Liver (tissue), 9 donors: ENCODE results near the gene TLR4. TPM values are rescaled to one million over a fixed set of nuclear protein-coding genes. Genes with fewer than 3 reads are reported as not detected.

Experiments used
- DNase-seq: peaks from one replicate; pipeline ENCODE4 v3.0.0-alpha.2; 2017; ENCODE audit warnings: low spot score
- H3K27ac ChIP-seq, 2 donors: one replicate each; pipeline ENCODE4 v1.7.0; 2013; ENCODE audit warnings: inconsistent platforms in 2 of 2, low read length in 2 of 2, control low read depth in 1 of 2, low read depth in 1 of 2, mild to moderate bottlenecking in 1 of 2
- H3K27me3 ChIP-seq, 4 donors: one replicate each; pipeline versions ENCODE4 v1.6.1 to v1.7.0; 2013; ENCODE audit warnings: low read length in 3 of 4, inconsistent platforms in 1 of 4, mild to moderate bottlenecking in 1 of 4, moderate library complexity in 1 of 4; ENCODE audit not compliant: control insufficient read depth in 4 of 4, insufficient read depth in 4 of 4
- H3K36me3 ChIP-seq, 4 donors: one replicate each; pipeline versions ENCODE4 v1.6.1 to v1.7.0; 2013; ENCODE audit warnings: low read length in 3 of 4, mild to moderate bottlenecking in 3 of 4, low read depth in 1 of 4, moderate library complexity in 1 of 4; ENCODE audit not compliant: control insufficient read depth in 4 of 4, insufficient read depth in 3 of 4
- H3K4me1 ChIP-seq, 4 donors: one replicate each; pipeline versions ENCODE4 v1.6.1 to v1.7.0; 2013; ENCODE audit warnings: low read length in 3 of 4, mild to moderate bottlenecking in 3 of 4, moderate library complexity in 1 of 4; ENCODE audit not compliant: control insufficient read depth in 4 of 4, insufficient read depth in 4 of 4
- H3K4me3 ChIP-seq, 3 donors: one replicate each; pipeline versions ENCODE4 v1.6.1 to v1.7.0; 2013; ENCODE audit warnings: low read length in 3 of 3, control low read depth in 1 of 3, low read depth in 1 of 3, mild to moderate bottlenecking in 1 of 3
- H3K9ac ChIP-seq, 2 donors: one replicate each; pipeline ENCODE4 v1.7.0; 2013; ENCODE audit warnings: low read length in 2 of 2, mild to moderate bottlenecking in 2 of 2, moderate library complexity in 2 of 2, control low read depth in 1 of 2, low read depth in 1 of 2
- H3K9me3 ChIP-seq, 4 donors: one replicate each; pipeline versions ENCODE4 v1.6.1 to v1.7.0; 2013; ENCODE audit warnings: low read length in 3 of 4; ENCODE audit not compliant: control insufficient read depth in 4 of 4
- EGR1 ChIP-seq, 2 donors: IDR thresholded peaks; 2 replicates each; pipeline ENCODE4 v1.6.1; 2016 to 2018; ENCODE audit warnings: antibody characterized with exemption in 2 of 2, low read depth in 2 of 2
- FOXA1 ChIP-seq: IDR thresholded peaks from 2 replicates; pipeline ENCODE4 v1.6.1; 2016; ENCODE audit warnings: antibody characterized with exemption
- FOXA2 ChIP-seq: IDR thresholded peaks from 2 replicates; pipeline ENCODE4 v1.6.1; 2016; ENCODE audit warnings: antibody characterized with exemption
- GABPA ChIP-seq, 2 donors: IDR thresholded peaks in 1 of 2; conservative IDR thresholded peaks in 1 of 2; 2 replicates each; pipeline ENCODE4 v1.6.1; 2016; ENCODE audit warnings: antibody characterized with exemption in 2 of 2, mild to moderate bottlenecking in 1 of 2, moderate library complexity in 1 of 2
- HNF4A ChIP-seq, 2 donors: conservative IDR thresholded peaks; 2 replicates each; pipeline ENCODE4 v1.6.1; 2016; ENCODE audit warnings: antibody characterized with exemption in 2 of 2, mild to moderate bottlenecking in 2 of 2
- HNF4G ChIP-seq: IDR thresholded peaks from 2 replicates; pipeline ENCODE4 v1.6.1; 2016; ENCODE audit warnings: antibody characterized with exemption
- JUND ChIP-seq, 2 donors: IDR thresholded peaks; 2 replicates each; pipeline ENCODE4 v1.6.1; 2016; ENCODE audit warnings: antibody characterized with exemption in 2 of 2
- NR2F2 ChIP-seq: IDR thresholded peaks from 2 replicates; pipeline ENCODE4 v1.6.1; 2016; ENCODE audit warnings: antibody characterized with exemption
- RAD21 ChIP-seq, 2 donors: IDR thresholded peaks; 2 replicates each; pipeline ENCODE4 v1.6.1; 2016; ENCODE audit warnings: antibody characterized with exemption in 2 of 2, mild to moderate bottlenecking in 2 of 2
- RXRA ChIP-seq, 2 donors: IDR thresholded peaks; 2 replicates each; pipeline ENCODE4 v1.6.1; 2017 to 2018; ENCODE audit warnings: antibody characterized with exemption in 2 of 2, mild to moderate bottlenecking in 1 of 2
- SP1 ChIP-seq: IDR thresholded peaks from 2 replicates; pipeline ENCODE4 v1.6.1; 2018; ENCODE audit warnings: antibody characterized with exemption, mild to moderate bottlenecking
- TAF1 ChIP-seq: conservative IDR thresholded peaks from 2 replicates; pipeline ENCODE4 v1.6.1; 2016; ENCODE audit warnings: antibody characterized with exemption, mild to moderate bottlenecking
- YY1 ChIP-seq: IDR thresholded peaks from 2 replicates; pipeline ENCODE4 v1.6.1; 2016; ENCODE audit warnings: antibody characterized with exemption, mild to moderate bottlenecking
- WGBS: extraction: QIAGEN DNeasy Blood & Tissue Kit; methylation state at CpG from one replicate; pipeline ENCODE4 v1.1.7; 2013; 5-methylcytosine and 5-hydroxymethylcytosine counted together
- polyA plus RNA-seq, 2 donors: library from polyadenylated mRNA; stranded (reverse) in 1 of 2; unstranded in 1 of 2; fragments of 200-250 nt in 1 of 2; fragments of >200 nt in 1 of 2; fragmentation: Nextera tagmentation in 1 of 2; extraction: Ambion mirVana in 1 of 2; gene quantifications; one replicate each; pipeline versions ENCODE4 v1.2.1 to v1.2.3, GENCODE V29; 2013 to 2015
- total RNA-seq, 2 donors: library from RNA; depleted of rRNA; stranded (reverse); fragments of >200 nt; gene quantifications; one replicate each; pipeline ENCODE4 v1.2.3, GENCODE V29; 2014
- TF ChIP-seq, protein P1 (sequence below): fragments of 150-350 bp; IDR thresholded peaks from 2 replicates; pipeline ENCODE4 v1.5.1; 2017; ENCODE audit warnings: improper control_type of control experiment, low read depth, low read length; ENCODE audit not compliant: missing input control
- TF ChIP-seq, protein P2 (sequence below): IDR thresholded peaks from 2 replicates; pipeline ENCODE4 v1.6.1; 2016; ENCODE audit warnings: antibody characterized with exemption
- TF ChIP-seq, protein P3 (sequence below): IDR thresholded peaks from 2 replicates; pipeline ENCODE4 v1.6.1; 2016; ENCODE audit warnings: antibody characterized with exemption
- TF ChIP-seq, protein P4 (sequence below): IDR thresholded peaks from 2 replicates; pipeline ENCODE4 v1.6.1; 2016; ENCODE audit warnings: antibody characterized with exemption
- TF ChIP-seq, protein P5 (sequence below): IDR thresholded peaks from 2 replicates; pipeline ENCODE4 v1.6.1; 2016; ENCODE audit warnings: antibody characterized with exemption, mild to moderate bottlenecking
- donor health status: healthy.
- donor health status: healthy.
- donor health status: healthy.
- donor health status: healthy.
- donor health status: healthy.

TLR4 gene
- total and polyA plus RNA-seq, 4 donors = 5.4 to 23.3 (median 10.0) TPM

DNA sequence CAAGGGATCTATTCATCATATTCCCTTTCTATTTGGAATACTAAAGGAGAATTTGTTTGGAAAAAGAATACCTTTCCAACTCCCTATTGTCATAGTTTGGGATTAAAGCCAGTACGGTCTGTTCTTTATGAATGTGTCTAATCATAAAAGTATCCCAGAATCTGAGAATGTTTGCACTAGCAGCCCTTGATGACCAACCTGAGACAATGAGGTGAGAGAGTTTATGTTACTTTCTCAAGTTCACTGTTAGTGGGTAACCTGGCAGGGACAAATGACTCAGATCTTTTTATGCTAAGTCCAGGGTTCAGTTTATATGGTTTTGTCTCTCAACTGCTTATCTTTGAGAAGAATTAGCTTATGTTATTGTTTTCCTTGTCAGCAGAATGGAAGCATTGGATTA lies 25.3 kb upstream of the TLR4 start (continued):
- TF ChIP-seq, protein P1, sequence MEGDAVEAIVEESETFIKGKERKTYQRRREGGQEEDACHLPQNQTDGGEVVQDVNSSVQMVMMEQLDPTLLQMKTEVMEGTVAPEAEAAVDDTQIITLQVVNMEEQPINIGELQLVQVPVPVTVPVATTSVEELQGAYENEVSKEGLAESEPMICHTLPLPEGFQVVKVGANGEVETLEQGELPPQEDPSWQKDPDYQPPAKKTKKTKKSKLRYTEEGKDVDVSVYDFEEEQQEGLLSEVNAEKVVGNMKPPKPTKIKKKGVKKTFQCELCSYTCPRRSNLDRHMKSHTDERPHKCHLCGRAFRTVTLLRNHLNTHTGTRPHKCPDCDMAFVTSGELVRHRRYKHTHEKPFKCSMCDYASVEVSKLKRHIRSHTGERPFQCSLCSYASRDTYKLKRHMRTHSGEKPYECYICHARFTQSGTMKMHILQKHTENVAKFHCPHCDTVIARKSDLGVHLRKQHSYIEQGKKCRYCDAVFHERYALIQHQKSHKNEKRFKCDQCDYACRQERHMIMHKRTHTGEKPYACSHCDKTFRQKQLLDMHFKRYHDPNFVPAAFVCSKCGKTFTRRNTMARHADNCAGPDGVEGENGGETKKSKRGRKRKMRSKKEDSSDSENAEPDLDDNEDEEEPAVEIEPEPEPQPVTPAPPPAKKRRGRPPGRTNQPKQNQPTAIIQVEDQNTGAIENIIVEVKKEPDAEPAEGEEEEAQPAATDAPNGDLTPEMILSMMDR = no peak
- TF ChIP-seq GABPA (IDR thresholded peaks at IDR 0.05 in 1 of 2, conservative IDR thresholded peaks at IDR 0.05 in 1 of 2) (no peak), RAD21 (IDR thresholded peaks at IDR 0.05) (no peak)
- TF ChIP-seq, protein P2, sequence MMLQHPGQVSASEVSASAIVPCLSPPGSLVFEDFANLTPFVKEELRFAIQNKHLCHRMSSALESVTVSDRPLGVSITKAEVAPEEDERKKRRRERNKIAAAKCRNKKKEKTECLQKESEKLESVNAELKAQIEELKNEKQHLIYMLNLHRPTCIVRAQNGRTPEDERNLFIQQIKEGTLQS = no peak

DNA sequence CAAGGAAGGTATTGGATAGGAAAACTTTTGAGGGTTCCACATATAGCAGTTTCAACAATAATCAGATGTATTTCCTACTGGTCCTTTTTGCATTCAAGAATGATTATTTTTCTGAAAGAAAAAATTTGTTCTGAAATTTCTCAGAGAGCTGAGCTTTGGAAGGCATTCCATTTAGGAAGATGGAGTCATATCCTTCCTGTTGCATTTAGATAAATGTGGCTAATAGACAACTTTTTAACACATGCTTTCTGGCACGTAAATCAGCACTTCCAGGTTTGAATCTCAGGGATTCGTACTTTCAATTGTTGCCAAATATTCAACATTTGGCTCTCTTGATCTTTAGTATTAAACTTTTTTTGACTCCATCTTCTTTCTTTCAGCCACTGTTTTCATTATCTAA lies 24.8 kb upstream of the TLR4 start:
- peak overlapping the region in 1 of 2 donors; percentile 10 for H3K27ac ChIP-seq
- no peaks in the 10 kb centered on the region for H3K4me1 ChIP-seq
- H3K9ac ChIP-seq = no peak overlapping the region
- H3K36me3 ChIP-seq = no peaks in the 10 kb centered on the region
- TF ChIP-seq, protein P2 = no peak
- TF ChIP-seq, protein P3, sequence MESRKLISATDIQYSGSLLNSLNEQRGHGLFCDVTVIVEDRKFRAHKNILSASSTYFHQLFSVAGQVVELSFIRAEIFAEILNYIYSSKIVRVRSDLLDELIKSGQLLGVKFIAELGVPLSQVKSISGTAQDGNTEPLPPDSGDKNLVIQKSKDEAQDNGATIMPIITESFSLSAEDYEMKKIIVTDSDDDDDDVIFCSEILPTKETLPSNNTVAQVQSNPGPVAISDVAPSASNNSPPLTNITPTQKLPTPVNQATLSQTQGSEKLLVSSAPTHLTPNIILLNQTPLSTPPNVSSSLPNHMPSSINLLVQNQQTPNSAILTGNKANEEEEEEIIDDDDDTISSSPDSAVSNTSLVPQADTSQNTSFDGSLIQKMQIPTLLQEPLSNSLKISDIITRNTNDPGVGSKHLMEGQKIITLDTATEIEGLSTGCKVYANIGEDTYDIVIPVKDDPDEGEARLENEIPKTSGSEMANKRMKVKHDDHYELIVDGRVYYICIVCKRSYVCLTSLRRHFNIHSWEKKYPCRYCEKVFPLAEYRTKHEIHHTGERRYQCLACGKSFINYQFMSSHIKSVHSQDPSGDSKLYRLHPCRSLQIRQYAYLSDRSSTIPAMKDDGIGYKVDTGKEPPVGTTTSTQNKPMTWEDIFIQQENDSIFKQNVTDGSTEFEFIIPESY = no peak
- TF ChIP-seq RXRA (IDR thresholded peaks at IDR 0.05) (no peak), SP1 (no peak), HNF4A (conservative IDR thresholded peaks at IDR 0.05) (no peak), TAF1 (no peak), GABPA (IDR thresholded peaks at IDR 0.05 in 1 of 2, conservative IDR thresholded peaks at IDR 0.05 in 1 of 2) (no peak), FOXA2 (no peak), YY1 (no peak), JUND (IDR thresholded peaks at IDR 0.05) (no peak), NR2F2 (no peak), RAD21 (IDR thresholded peaks at IDR 0.05) (no peak), EGR1 (IDR thresholded peaks at IDR 0.05; ENCODE audit: low read depth in 2 of 2) (no peak), FOXA1 (no peak), HNF4G (no peak)
- TF ChIP-seq, protein P4, sequence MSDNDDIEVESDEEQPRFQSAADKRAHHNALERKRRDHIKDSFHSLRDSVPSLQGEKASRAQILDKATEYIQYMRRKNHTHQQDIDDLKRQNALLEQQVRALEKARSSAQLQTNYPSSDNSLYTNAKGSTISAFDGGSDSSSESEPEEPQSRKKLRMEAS = no peak
- TF ChIP-seq, protein P1 = no peak
- TF ChIP-seq, protein P5, sequence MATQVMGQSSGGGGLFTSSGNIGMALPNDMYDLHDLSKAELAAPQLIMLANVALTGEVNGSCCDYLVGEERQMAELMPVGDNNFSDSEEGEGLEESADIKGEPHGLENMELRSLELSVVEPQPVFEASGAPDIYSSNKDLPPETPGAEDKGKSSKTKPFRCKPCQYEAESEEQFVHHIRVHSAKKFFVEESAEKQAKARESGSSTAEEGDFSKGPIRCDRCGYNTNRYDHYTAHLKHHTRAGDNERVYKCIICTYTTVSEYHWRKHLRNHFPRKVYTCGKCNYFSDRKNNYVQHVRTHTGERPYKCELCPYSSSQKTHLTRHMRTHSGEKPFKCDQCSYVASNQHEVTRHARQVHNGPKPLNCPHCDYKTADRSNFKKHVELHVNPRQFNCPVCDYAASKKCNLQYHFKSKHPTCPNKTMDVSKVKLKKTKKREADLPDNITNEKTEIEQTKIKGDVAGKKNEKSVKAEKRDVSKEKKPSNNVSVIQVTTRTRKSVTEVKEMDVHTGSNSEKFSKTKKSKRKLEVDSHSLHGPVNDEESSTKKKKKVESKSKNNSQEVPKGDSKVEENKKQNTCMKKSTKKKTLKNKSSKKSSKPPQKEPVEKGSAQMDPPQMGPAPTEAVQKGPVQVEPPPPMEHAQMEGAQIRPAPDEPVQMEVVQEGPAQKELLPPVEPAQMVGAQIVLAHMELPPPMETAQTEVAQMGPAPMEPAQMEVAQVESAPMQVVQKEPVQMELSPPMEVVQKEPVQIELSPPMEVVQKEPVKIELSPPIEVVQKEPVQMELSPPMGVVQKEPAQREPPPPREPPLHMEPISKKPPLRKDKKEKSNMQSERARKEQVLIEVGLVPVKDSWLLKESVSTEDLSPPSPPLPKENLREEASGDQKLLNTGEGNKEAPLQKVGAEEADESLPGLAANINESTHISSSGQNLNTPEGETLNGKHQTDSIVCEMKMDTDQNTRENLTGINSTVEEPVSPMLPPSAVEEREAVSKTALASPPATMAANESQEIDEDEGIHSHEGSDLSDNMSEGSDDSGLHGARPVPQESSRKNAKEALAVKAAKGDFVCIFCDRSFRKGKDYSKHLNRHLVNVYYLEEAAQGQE = no peak
- no peak for DNase-seq
- WGBS = 61% methylated on average over 2 of the region's 2 CpGs
- no peaks in the 10 kb centered on the region for H3K9me3 ChIP-seq
- no peak overlapping the region for H3K4me3 ChIP-seq
- no peaks in the 10 kb centered on the region for H3K27me3 ChIP-seq
